ENCODE measurements around the gene UGT1A10. TPM values are rescaled to one million over a fixed set of nuclear protein-coding genes. Genes with fewer than 3 reads are reported as not detected.

The UGT1A10 gene
- total RNA-seq, 1 experiment from 2014 or later, result not detected

DNA sequence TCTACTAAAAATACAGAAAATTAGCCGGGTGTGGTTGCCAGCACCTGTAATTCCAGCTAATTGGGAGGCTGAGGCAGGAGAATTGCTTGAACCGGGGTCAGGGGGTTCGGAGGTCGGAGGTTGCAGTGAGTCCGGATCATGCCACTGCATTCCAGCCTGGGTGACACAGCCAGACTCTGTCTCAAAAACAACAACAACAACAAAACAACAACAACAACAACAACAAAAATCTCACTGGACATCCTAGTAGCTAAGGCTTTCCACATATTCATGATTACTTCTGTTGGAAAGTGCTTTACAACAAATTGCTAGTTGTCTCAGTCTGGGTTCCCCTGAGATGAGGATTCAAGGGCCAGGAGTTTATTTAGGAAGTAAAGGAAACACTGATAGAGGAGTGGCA is 137.6 kb downstream of the UGT1A10 start:
- no TSS peak for BruUV-seq (replicated peaks)
- POLR2A ChIA-PET, result no interaction called here

DNA sequence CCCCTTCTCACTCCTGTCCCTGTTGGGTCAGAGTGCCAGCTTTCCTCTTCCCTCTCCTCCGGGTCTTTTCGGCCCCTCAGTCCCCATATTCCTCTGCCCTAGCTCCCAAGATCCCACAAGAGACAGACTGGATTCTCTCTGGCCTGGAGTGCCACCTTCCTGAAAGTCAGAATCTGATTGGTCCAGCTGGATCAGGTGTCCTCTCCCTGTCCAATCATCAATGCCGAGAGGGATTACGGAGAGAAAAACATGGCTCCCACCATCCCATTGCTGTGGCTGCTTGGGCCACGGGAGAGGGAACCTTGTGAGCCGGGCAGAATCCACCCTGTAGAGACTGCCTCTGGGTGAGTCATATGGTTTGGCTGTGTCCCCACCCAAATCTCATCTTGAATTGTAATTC is 139.2 kb downstream of the UGT1A10 start:
- intact Hi-C loops (cut with micrococcal nuclease), result no loop called here
- Histone ChIP-seq H2AFZ (ENCODE audit: low read depth, low read length, poor library complexity, severe bottlenecking) (no peak overlapping the region), H4K20me1 (ENCODE audit: insufficient read depth) (no peaks in the 10 kb centered on the region), H3K9me2 (ENCODE audit: insufficient read depth) (no peaks in the 10 kb centered on the region), H3K9ac (ENCODE audit: low read length) (no peak overlapping the region), H3K79me2 (ENCODE audit: insufficient read depth, low read length) (no peaks in the 10 kb centered on the region), H3K4me1 (ENCODE audit: control insufficient read depth in 1 of 2, insufficient read depth in 2 of 2, low read length in 2 of 2) (no peaks in the 10 kb centered on the region), H3K4me2 (ENCODE audit: low read length) (no peak overlapping the region), H3K27ac (ENCODE audit: low read depth, low read length) (no peak overlapping the region), H3K27me3 (ENCODE audit: insufficient read depth, low read length) (no peaks in the 10 kb centered on the region), H3K4me3 (replicated peaks in 1 of 2; ENCODE audit: low read depth in 1 of 2, low read length in 2 of 2) (no peak overlapping the region), H3K36me3 (ENCODE audit: control insufficient read depth in 1 of 2, insufficient read depth in 2 of 2, low read length in 2 of 2) (no peaks in the 10 kb centered on the region), H3K9me3 (ENCODE audit: control insufficient read depth in 1 of 2, insufficient read depth in 1 of 2, low read depth in 1 of 2, low read length in 2 of 2) (no peaks in the 10 kb centered on the region)
- ChIA-PET POLR2A (no interaction called here), RAD21 (ENCODE audit: low non-redundant PET in 1 of 2, low total read pairs in 2 of 2, uncharacterized antibody in 2 of 2, unreplicated experiment in 2 of 2) (no interaction called here), CTCF (no interaction called here)
- ATAC-seq, result no peak
- BruUV-seq (replicated peaks), result no TSS peak
- DNase-seq (ENCODE audit: low read depth, low spot score), result no peak
- TF ChIP-seq, protein P1, sequence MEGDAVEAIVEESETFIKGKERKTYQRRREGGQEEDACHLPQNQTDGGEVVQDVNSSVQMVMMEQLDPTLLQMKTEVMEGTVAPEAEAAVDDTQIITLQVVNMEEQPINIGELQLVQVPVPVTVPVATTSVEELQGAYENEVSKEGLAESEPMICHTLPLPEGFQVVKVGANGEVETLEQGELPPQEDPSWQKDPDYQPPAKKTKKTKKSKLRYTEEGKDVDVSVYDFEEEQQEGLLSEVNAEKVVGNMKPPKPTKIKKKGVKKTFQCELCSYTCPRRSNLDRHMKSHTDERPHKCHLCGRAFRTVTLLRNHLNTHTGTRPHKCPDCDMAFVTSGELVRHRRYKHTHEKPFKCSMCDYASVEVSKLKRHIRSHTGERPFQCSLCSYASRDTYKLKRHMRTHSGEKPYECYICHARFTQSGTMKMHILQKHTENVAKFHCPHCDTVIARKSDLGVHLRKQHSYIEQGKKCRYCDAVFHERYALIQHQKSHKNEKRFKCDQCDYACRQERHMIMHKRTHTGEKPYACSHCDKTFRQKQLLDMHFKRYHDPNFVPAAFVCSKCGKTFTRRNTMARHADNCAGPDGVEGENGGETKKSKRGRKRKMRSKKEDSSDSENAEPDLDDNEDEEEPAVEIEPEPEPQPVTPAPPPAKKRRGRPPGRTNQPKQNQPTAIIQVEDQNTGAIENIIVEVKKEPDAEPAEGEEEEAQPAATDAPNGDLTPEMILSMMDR (IDR thresholded peaks at IDR 0.05 in 2 of 3, conservative IDR thresholded peaks at IDR 0.05 in 1 of 3; ENCODE audit: borderline replicate concordance in 1 of 3, insufficient read depth in 1 of 3, low read depth in 2 of 3, low read length in 2 of 3), result no peak
- TF ChIP-seq, protein P2, sequence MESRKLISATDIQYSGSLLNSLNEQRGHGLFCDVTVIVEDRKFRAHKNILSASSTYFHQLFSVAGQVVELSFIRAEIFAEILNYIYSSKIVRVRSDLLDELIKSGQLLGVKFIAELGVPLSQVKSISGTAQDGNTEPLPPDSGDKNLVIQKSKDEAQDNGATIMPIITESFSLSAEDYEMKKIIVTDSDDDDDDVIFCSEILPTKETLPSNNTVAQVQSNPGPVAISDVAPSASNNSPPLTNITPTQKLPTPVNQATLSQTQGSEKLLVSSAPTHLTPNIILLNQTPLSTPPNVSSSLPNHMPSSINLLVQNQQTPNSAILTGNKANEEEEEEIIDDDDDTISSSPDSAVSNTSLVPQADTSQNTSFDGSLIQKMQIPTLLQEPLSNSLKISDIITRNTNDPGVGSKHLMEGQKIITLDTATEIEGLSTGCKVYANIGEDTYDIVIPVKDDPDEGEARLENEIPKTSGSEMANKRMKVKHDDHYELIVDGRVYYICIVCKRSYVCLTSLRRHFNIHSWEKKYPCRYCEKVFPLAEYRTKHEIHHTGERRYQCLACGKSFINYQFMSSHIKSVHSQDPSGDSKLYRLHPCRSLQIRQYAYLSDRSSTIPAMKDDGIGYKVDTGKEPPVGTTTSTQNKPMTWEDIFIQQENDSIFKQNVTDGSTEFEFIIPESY (IDR thresholded peaks at IDR 0.05; ENCODE audit: extremely low read depth, insufficient replicate concordance, low read length), result no peak
- no peak for TF ChIP-seq RAD21 (IDR thresholded peaks at IDR 0.05; ENCODE audit: low read depth)
- TF ChIP-seq EGR1 (IDR thresholded peaks at IDR 0.05; ENCODE audit: low read depth), result no peak
- TF ChIP-seq SP1 (IDR thresholded peaks at IDR 0.05; ENCODE audit: low read depth), result no peak
- no peak for TF ChIP-seq CEBPB (IDR thresholded peaks at IDR 0.05; ENCODE audit: low read depth)
- no peak for TF ChIP-seq SRF (IDR thresholded peaks at IDR 0.05; ENCODE audit: low read depth)
- TF ChIP-seq, protein P3, sequence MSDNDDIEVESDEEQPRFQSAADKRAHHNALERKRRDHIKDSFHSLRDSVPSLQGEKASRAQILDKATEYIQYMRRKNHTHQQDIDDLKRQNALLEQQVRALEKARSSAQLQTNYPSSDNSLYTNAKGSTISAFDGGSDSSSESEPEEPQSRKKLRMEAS (IDR thresholded peaks at IDR 0.05), result no peak
- TF ChIP-seq, protein P4, sequence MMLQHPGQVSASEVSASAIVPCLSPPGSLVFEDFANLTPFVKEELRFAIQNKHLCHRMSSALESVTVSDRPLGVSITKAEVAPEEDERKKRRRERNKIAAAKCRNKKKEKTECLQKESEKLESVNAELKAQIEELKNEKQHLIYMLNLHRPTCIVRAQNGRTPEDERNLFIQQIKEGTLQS (IDR thresholded peaks at IDR 0.05), result no peak
- no peak for TF ChIP-seq ZNF274 (IDR thresholded peaks at IDR 0.05; ENCODE audit: low read depth, low read length)
- no peak for TF ChIP-seq EZH2 (IDR thresholded peaks at IDR 0.05)
- TF ChIP-seq FOSL1 (IDR thresholded peaks at IDR 0.05; ENCODE audit: low read depth), result no peak
- TF ChIP-seq POLR2A (IDR thresholded peaks at IDR 0.05; ENCODE audit: borderline replicate concordance, extremely low read depth, insufficient read depth, insufficient read length), result no peak
- no peak for TF ChIP-seq TCF7L2 (IDR thresholded peaks at IDR 0.05; ENCODE audit: borderline replicate concordance, extremely low read depth, insufficient read depth, insufficient read length)
- TF ChIP-seq ZFX (IDR thresholded peaks at IDR 0.05), result no peak

More for the DNA sequence above, 137.6 kb downstream of the UGT1A10 start:
- intact Hi-C loops (cut with micrococcal nuclease), result no loop called here
- H3K4me3 ChIP-seq (replicated peaks in 1 of 2; ENCODE audit: low read depth in 1 of 2, low read length in 2 of 2), result no peak overlapping the region
- no peaks in the 10 kb centered on the region for H3K36me3 ChIP-seq (ENCODE audit: control insufficient read depth in 1 of 2, insufficient read depth in 2 of 2, low read length in 2 of 2)
- TF ChIP-seq ZFX (IDR thresholded peaks at IDR 0.05) (no peak), SRF (IDR thresholded peaks at IDR 0.05; ENCODE audit: low read depth) (no peak), FOSL1 (IDR thresholded peaks at IDR 0.05; ENCODE audit: low read depth) (no peak), YY1 (IDR thresholded peaks at IDR 0.05; ENCODE audit: extremely low read depth, insufficient replicate concordance, low read depth, low read length) (no peak), POLR2AphosphoS5 (IDR thresholded peaks at IDR 0.05; ENCODE audit: low read depth, low read length) (no peak), EZH2phosphoT487 (IDR thresholded peaks at IDR 0.05; ENCODE audit: borderline replicate concordance) (no peak), TCF7L2 (IDR thresholded peaks at IDR 0.05; ENCODE audit: borderline replicate concordance, extremely low read depth, insufficient read depth, insufficient read length) (no peak)
- H3K27ac ChIP-seq (ENCODE audit: low read depth, low read length), result no peak overlapping the region
- no peak overlapping the region for H2AFZ ChIP-seq (ENCODE audit: low read depth, low read length, poor library complexity, severe bottlenecking)
- no peak overlapping the region for H3K4me2 ChIP-seq (ENCODE audit: low read length)
- no peaks in the 10 kb centered on the region for H3K27me3 ChIP-seq (ENCODE audit: insufficient read depth, low read length)
- CTCF ChIA-PET, result no interaction called here
- H4K20me1 ChIP-seq (ENCODE audit: insufficient read depth), result no peaks in the 10 kb centered on the region
- RAD21 ChIA-PET (ENCODE audit: low non-redundant PET in 1 of 2, low total read pairs in 2 of 2, uncharacterized antibody in 2 of 2, unreplicated experiment in 2 of 2), result no interaction called here
- H3K4me1 ChIP-seq (ENCODE audit: control insufficient read depth in 1 of 2, insufficient read depth in 2 of 2, low read length in 2 of 2), result no peaks in the 10 kb centered on the region
- ATAC-seq (no peak), DNase-seq (ENCODE audit: low read depth, low spot score) (no peak)
- no peaks in the 10 kb centered on the region for H3K9me3 ChIP-seq (ENCODE audit: control insufficient read depth in 1 of 2, insufficient read depth in 1 of 2, low read depth in 1 of 2, low read length in 2 of 2)
- H3K9me2 ChIP-seq (ENCODE audit: insufficient read depth), result no peaks in the 10 kb centered on the region
- no peak overlapping the region for H3K9ac ChIP-seq (ENCODE audit: low read length)
- no peaks in the 10 kb centered on the region for H3K79me2 ChIP-seq (ENCODE audit: insufficient read depth, low read length)

All from HCT116 (cell line).